Naive B cell (primary cell): ENCODE results near the gene TMEM86A. TPM values are rescaled to one million over a fixed set of nuclear protein-coding genes. Genes with fewer than 3 reads are reported as not detected.
"Not testable (repeated sequence)": the region's sequence is repeated elsewhere in the genome, so short reads cannot be mapped to it uniquely, and the experiment has no call there.

Experiments
- ATAC-seq, 2 donors: fragments of 150-1000 bp; cut with Tn5 transposase; 2 replicates each; pipeline ENCODE4 v1.10.0; 2021; ENCODE audit warnings: low read depth in 2 of 2, mild to moderate bottlenecking in 2 of 2, moderate library complexity in 2 of 2
- DNase-seq: peaks from one replicate; pipeline ENCODE4 v3.0.0; 2022
- H3K27ac Mint-ChIP-seq, 6 donors: one replicate each; pipeline ENCODE4 v1.8.0; 2020 to 2022; ENCODE audit warnings: mild to moderate bottlenecking in 6 of 6, mixed read lengths in 6 of 6, moderate library complexity in 5 of 6, inconsistent platforms in 2 of 6
- H3K27me3 Mint-ChIP-seq, 3 donors: one replicate each; pipeline ENCODE4 v1.8.0; 2021 to 2022; ENCODE audit warnings: mixed read lengths in 3 of 3, mild to moderate bottlenecking in 1 of 3
- H3K36me3 Mint-ChIP-seq, 2 donors: one replicate each; pipeline ENCODE4 v1.8.0; 2020 to 2022; ENCODE audit warnings: mixed read lengths in 2 of 2, inconsistent platforms in 1 of 2, mild to moderate bottlenecking in 1 of 2
- H3K4me1 Mint-ChIP-seq, 3 donors: one replicate each; pipeline ENCODE4 v1.8.0; 2020 to 2022; ENCODE audit warnings: mixed read lengths in 3 of 3, inconsistent platforms in 1 of 3, mild to moderate bottlenecking in 1 of 3, moderate library complexity in 1 of 3
- H3K4me3 Mint-ChIP-seq, 8 donors: one replicate each; pipeline ENCODE4 v1.8.0; 2020 to 2022; ENCODE audit warnings: mild to moderate bottlenecking in 8 of 8, mixed read lengths in 8 of 8, moderate library complexity in 8 of 8, inconsistent platforms in 2 of 8
- H3K9me3 Mint-ChIP-seq, 7 donors: one replicate each; pipeline ENCODE4 v1.8.0; 2020 to 2022; ENCODE audit warnings: mixed read lengths in 7 of 7, mild to moderate bottlenecking in 5 of 7, inconsistent platforms in 2 of 7, moderate library complexity in 1 of 7
- polyA plus RNA-seq, 6 donors: library from polyadenylated mRNA; unstranded; fragments of 300-500 nt; fragmentation: Illumina TruSeq; gene quantifications; one replicate each; pipeline ENCODE4 v1.2.3, GENCODE V29; 2021; ENCODE audit warnings: low read depth in 6 of 6

The TMEM86A gene, protein sequence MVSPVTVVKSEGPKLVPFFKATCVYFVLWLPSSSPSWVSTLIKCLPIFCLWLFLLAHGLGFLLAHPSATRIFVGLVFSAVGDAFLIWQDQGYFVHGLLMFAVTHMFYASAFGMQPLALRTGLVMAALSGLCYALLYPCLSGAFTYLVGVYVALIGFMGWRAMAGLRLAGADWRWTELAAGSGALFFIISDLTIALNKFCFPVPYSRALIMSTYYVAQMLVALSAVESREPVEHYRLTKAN
- polyA plus RNA-seq: 1 to 10 TPM in 1 of 6 donors, under 1 TPM in 4, not detected in 1; 0.45 to 1.1 (median 0.81) TPM

DNA sequence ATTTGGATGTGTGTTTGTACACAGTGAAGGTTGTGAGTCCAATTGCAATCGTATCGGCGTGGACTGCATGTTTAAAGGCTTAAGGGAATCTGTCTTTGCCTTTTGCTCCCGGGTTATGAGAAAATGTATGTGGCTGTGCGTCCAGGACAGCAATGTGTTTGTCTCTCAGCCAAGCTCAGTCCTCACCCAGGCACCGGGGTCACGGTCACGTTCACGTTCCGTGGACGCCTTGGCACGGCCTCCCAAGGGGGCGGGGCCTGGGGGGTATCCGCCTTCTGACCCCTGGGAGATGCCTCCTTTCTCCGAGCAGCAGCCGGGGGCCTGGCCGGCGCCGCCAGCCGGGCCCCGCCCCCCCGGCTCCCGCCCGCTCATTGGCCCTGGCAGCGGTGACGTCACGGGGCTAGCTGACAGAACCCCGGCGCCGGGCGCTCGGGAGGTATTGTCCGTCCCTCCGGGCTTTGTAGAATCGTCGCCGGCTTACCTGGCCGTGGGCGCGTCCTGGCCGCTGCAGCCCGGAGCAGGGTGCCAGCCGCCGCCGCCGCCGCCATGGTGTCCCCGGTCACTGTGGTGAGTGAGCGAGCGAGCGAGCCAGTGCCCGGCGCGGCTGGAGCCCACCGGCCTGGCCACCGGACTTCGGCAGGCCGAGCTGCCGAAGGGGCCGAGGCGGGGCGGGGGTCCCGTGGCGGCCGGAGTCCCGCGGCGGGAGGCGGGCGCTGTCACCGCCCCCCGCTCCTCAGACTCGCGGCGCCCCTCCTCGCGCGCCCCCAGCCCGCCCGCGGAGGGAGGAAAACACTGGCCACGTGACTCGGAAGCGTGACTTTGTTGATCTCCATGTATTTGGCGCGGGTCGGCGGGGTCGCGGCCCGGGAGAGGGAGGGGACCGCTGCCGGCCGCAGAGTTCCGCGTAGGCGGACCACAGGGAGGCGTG is at the start of gene TMEM86A:
Gene TMEM86A, plus strand, starts transcription at position 439 of the 928 bp plus-strand sequence. Its CDS starts 108 bp downstream, at position 547.
- peaks cover 17 to 20% (median 19%) of the 10 kb centered on the region in 3 donors for H3K4me1 Mint-ChIP-seq
- ATAC-seq: peak; percentile 92 to 93
- peak within 1 kb of the TSS in 4 of 6 donors; percentile 32 to 80 (median 67) for H3K27ac Mint-ChIP-seq
- H3K9me3 Mint-ChIP-seq: no peaks in the 10 kb centered on the region
- H3K36me3 Mint-ChIP-seq: peaks cover 4% of the 10 kb centered on the region in 2 donors
- peaks cover 2 to 30% (median 4%) of the 10 kb centered on the region in 3 donors for H3K27me3 Mint-ChIP-seq
- H3K4me3 Mint-ChIP-seq: peak within 1 kb of the TSS; percentile 76 to 91 (median 85)
- peak; percentile 82 for DNase-seq

DNA sequence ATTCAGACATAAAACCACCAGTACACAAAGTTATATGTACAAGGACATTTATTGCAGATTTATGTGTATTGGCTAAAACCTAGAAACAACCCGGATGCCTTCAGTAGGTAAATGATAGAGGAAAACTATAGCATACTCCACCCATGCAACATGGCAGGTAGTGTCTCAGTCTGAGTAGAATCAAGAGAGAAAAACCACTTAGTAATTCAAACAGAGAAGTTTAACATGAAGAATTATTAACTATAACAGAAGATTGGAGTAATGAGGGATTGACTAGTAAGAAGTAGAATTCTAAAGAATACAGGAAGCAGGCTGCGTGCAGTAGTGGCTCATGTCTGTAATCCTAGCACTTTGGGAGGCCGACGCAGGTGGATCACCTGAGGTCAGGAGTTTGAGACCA is 48.2 kb upstream of the TMEM86A start:
- Mint-ChIP-seq H3K4me1 (peaks cover 0 to 4% (median 4%) of the 10 kb centered on the region in 3 donors), H3K27ac (no peak overlapping the region)

DNA sequence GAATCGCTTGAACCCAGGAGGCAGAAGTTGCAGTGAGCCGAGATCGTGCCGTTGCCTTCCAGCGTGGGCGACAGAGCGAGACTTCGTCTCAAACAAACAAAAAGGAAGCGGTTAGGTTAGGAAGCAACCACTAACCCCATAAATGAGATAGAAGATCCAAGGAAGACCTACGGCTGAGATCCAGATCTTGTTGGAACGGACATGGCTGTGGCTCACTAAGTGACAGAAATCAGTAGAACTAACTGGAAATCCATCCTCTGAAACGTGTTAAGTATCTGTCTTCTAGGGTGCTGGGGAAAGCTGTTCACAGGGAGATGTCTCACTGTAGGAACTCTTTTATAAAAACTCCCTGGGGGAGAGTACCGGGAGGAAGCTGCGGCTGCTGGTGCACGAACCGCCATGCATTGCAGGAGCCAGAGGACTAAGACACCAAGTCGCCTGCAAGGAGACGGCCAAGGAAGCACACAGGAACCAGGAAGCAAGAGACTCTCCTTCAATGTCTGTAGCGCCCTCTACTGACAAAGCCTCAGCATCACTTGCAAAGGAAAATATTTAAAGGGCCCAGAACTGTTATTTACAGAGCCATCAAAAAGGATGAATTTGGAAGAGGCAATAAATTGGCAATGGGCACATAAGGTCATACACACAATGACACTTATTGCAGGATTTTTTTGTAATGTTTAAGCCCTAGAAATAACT is 47.6 kb upstream of the TMEM86A start:
- no peak for DNase-seq
- Mint-ChIP-seq H3K9me3 (peaks cover 0 to 3% (median 0%) of the 10 kb centered on the region in 7 donors), H3K36me3 (no peaks in the 10 kb centered on the region), H3K27me3 (no peaks in the 10 kb centered on the region), H3K27ac (peak overlapping the region in 1 of 6 donors; percentile 32), H3K4me3 (no peak overlapping the region), H3K4me1 (peaks cover 0 to 4% (median 4%) of the 10 kb centered on the region in 3 donors)
- ATAC-seq: no peak

More for the DNA sequence above, 48.2 kb upstream of the TMEM86A start:
- no peaks in the 10 kb centered on the region for H3K36me3 Mint-ChIP-seq
- peaks cover 0 to 3% (median 0%) of the 10 kb centered on the region in 7 donors for H3K9me3 Mint-ChIP-seq
- no peak overlapping the region for H3K4me3 Mint-ChIP-seq
- no peak for DNase-seq
- no peaks in the 10 kb centered on the region for H3K27me3 Mint-ChIP-seq
- no peak for ATAC-seq

DNA sequence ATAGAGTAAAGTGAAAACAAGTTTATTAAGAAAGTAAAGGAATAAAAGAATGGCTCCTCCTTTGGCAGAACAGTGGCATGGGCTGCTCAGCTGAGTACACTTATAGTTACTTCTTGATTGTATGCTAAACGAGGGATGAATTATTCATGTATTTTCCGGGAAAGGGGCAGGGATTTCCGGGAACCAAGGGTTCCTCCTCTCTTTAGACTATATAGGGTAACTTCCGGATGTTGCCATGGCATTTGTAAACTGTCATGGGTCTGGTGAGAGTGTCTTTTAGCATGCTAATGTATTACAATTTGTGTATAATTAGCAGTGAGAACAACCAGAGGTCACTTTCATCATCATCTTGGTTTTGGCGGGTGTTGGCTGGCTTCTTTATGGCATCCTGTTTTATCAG is 40.9 kb upstream of the TMEM86A start:
- DNase-seq (no peak), ATAC-seq (no peak)
- Mint-ChIP-seq H3K27me3 (peaks cover 19 to 33% (median 28%) of the 10 kb centered on the region in 3 donors), H3K36me3 (no peaks in the 10 kb centered on the region), H3K4me3 (peak overlapping the region in 1 of 8 donors; percentile 52), H3K9me3 (peaks cover 0 to 9% (median 2%) of the 10 kb centered on the region in 7 donors), H3K27ac (no peak overlapping the region), H3K4me1 (no peaks in the 10 kb centered on the region)

DNA sequence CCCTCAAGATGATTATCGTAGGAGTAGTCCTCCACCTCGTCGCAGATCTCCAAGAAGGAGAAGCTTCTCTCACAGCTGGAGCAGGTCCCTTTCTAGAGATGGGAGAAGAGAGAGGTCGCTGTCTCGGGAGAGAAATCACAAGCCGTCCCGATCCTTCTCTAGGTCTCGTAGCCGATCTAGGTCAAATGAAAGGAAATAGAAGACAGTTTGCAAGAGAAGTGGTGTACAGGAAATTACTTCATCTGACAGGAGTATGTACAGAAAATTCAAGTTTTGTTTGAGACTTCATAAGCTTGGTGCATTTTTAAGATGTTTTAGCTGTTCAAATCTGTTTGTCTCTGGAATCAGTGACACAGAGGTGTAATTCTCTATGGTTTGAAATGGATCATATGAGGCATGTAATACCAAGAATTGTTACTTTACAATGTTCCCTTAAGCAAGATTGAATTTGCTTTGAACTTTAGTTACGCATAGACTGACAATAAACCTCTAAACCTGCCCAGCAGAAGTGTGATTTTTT is 33.2 kb upstream of the TMEM86A start:
- DNase-seq, ATAC-seq, H3K9me3 Mint-ChIP-seq, H3K4me1 Mint-ChIP-seq, H3K27ac Mint-ChIP-seq, H3K4me3 Mint-ChIP-seq, H3K36me3 Mint-ChIP-seq: not testable (repeated sequence)
- H3K27me3 Mint-ChIP-seq: peaks cover 17 to 37% (median 27%) of the 10 kb centered on the region in 3 donors

DNA sequence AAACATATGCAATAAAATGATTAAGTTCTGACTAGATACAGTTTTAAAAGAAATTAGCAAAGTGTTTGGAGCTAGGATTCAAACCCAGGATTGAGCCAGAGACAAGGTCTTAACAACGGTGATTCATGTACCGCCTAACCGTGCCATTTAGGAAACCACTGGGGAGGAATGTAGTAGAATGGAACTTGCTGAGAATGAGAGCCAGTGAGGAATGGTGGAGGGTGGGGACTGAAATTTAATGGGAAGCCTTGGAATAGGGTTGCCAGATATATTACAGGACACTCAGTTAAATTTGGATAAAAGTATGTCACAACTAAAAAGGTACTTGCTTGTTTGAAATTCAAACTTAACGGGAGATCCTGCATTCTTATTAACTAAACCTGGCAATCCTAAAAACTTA is 30.4 kb upstream of the TMEM86A start:
- no peak overlapping the region for H3K27ac Mint-ChIP-seq
- H3K36me3 Mint-ChIP-seq: no peaks in the 10 kb centered on the region
- peaks cover 11 to 27% (median 18%) of the 10 kb centered on the region in 3 donors for H3K27me3 Mint-ChIP-seq
- no peaks in the 10 kb centered on the region for H3K9me3 Mint-ChIP-seq
- no peak overlapping the region for H3K4me3 Mint-ChIP-seq
- no peak for DNase-seq
- ATAC-seq: no peak
- H3K4me1 Mint-ChIP-seq: peaks cover 0 to 17% (median 5%) of the 10 kb centered on the region in 3 donors

DNA sequence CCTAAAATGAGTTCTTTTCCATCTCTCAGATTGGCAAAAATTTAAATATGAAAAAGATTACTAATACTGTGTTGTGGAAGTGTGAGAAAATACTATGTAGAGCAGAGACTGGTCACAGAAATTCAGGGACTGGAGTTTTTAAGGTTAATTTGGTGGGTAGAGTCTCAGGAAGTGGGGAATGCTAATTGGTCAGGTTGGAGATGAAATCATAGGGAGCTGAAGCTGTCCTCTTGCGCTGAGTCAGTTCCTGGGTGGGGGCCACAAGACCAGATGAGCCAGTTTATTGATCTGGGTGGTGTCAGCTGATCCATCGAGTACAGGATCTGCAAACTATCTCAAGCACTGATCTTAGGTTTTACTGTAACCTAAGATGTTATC is 29.4 kb upstream of the TMEM86A start:
- peaks cover 8 to 27% (median 18%) of the 10 kb centered on the region in 3 donors for H3K27me3 Mint-ChIP-seq
- H3K27ac Mint-ChIP-seq: no peak overlapping the region
- H3K4me1 Mint-ChIP-seq: peaks cover 0 to 17% (median 8%) of the 10 kb centered on the region in 3 donors
- DNase-seq (no peak), ATAC-seq (no peak)
- no peaks in the 10 kb centered on the region for H3K9me3 Mint-ChIP-seq
- no peak overlapping the region for H3K4me3 Mint-ChIP-seq
- no peaks in the 10 kb centered on the region for H3K36me3 Mint-ChIP-seq

DNA sequence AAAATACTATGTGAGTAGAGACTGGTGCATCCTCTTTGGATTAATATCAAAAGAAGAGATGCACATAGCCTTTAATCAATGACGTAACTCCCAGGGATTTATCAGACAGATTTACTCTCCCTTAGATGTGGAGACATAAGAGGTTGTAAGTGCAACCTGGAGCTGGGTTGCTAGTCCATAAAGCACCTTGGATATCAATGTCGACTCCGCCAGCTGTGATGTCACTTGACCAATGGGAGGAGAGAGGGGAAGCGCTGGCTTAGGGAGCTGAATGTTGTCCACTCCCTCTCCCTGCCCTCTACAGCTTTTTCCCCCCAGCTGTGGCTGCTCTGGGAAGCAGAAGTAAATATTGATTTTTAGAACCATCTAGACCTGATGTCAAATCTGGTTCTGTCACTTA is 28.9 kb upstream of the TMEM86A start:
- H3K4me1 Mint-ChIP-seq: peaks cover 0 to 17% (median 8%) of the 10 kb centered on the region in 3 donors
- ATAC-seq: no peak

DNA sequence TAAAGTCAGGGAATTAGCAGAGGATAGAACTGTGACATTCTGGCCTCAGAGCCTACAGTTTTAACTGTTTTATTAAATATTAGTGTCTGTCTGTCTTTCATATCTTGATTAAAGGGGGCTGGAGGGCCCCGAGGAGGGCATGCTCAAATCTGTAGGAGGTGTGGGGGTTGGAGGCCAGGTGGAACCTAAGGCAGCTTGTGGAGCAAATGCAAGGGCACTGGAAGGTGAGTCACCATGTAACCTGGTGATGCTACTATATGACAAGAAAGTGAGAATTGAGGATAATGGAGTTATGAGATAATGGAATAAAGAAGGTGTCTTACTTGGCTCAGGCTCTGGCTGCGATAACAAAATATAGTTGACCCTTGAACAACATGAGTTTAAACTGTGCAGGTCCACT is 27.3 kb upstream of the TMEM86A start:
- DNase-seq (no peak), ATAC-seq (no peak)
- H3K36me3 Mint-ChIP-seq: no peaks in the 10 kb centered on the region
- no peak overlapping the region for H3K4me3 Mint-ChIP-seq
- H3K9me3 Mint-ChIP-seq: no peaks in the 10 kb centered on the region
- peak overlapping the region in 2 of 6 donors; percentile 38 to 50 for H3K27ac Mint-ChIP-seq
- peaks cover 8 to 22% (median 18%) of the 10 kb centered on the region in 3 donors for H3K27me3 Mint-ChIP-seq
- H3K4me1 Mint-ChIP-seq: peaks cover 0 to 17% (median 8%) of the 10 kb centered on the region in 3 donors

More for the DNA sequence above, 28.9 kb upstream of the TMEM86A start:
- DNase-seq: no peak
- Mint-ChIP-seq H3K9me3 (no peaks in the 10 kb centered on the region), H3K4me3 (no peak overlapping the region), H3K27me3 (peaks cover 8 to 27% (median 18%) of the 10 kb centered on the region in 3 donors), H3K27ac (no peak overlapping the region), H3K36me3 (no peaks in the 10 kb centered on the region)

DNA sequence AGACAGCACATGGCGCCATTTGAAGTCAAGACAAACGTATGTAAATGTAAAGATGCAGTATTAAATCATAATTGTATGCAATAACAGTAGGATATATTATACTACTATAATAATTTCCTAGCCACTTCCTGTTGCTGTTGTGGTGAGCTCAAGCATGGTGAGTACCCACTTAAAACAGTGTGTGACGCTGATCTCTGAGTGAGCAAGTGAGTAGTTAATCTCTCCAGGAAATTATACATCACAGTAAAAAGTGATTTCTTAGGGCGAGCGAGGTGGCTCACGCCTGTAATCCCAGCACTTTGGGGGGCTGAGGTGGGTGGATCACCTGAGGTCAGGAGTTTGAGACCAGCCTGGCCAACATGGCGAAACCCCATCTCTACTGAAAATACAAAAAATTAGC is 26.4 kb upstream of the TMEM86A start:
- not testable (repeated sequence) for H3K36me3 Mint-ChIP-seq, H3K4me3 Mint-ChIP-seq, H3K9me3 Mint-ChIP-seq, DNase-seq
- H3K27me3 Mint-ChIP-seq: peaks cover 3 to 16% (median 14%) of the 10 kb centered on the region in 3 donors
- ATAC-seq: peak; percentile 60 to 71
- H3K27ac Mint-ChIP-seq: peak overlapping the region in 1 of 6 donors; percentile 73
- peaks cover 0 to 17% (median 8%) of the 10 kb centered on the region in 3 donors for H3K4me1 Mint-ChIP-seq

DNA sequence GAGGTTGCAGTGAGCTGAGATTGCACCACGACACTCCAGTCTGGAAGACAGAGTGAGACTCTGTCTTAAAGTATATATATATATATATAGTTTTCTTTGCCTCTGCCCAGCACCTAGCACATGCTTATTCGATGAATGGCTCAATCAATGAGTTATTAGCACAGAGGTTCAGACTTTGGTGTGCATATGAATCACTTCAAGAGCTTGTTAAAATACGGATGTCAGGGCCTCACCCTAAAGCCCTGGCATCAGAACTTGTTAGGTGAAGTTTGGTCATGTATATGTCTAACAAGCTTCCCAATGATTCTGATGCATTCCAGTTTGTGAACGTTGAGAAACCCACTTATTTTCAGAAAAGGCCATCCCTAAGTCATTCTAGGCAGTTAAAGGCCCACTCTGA is 21.8 kb upstream of the TMEM86A start:
- Mint-ChIP-seq H3K4me3 (no peak overlapping the region), H3K27me3 (peaks cover 0 to 7% (median 7%) of the 10 kb centered on the region in 3 donors), H3K4me1 (peaks cover 0 to 7% (median 5%) of the 10 kb centered on the region in 3 donors), H3K27ac (no peak overlapping the region), H3K36me3 (no peaks in the 10 kb centered on the region), H3K9me3 (no peaks in the 10 kb centered on the region)
- ATAC-seq: no peak
- DNase-seq: no peak

DNA sequence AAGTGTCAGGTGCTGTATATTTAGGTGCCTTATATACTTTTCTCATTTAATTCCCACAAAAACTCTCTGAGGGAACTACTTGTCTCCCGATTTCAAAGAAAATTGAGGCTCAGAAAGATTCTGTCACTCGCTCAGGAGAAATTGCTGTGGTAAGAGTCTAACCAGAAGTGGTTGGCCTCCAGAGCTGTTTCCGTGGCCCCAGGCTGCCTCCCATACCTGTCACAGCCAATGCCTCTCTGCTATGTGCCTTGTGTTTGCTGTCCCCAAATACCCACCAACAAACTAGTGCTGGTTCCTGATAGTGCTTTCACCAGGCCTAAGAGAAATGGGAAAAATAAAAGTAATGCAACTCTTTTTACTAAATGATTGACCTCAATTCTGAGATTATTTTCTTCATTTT is 21.0 kb upstream of the TMEM86A start:
- H3K4me3 Mint-ChIP-seq: no peak overlapping the region
- ATAC-seq (no peak), DNase-seq (no peak)
- no peaks in the 10 kb centered on the region for H3K9me3 Mint-ChIP-seq
- no peaks in the 10 kb centered on the region for H3K36me3 Mint-ChIP-seq
- no peak overlapping the region for H3K27ac Mint-ChIP-seq
- H3K4me1 Mint-ChIP-seq: peaks cover 0 to 3% (median 2%) of the 10 kb centered on the region in 3 donors
- H3K27me3 Mint-ChIP-seq: peaks cover 0 to 7% (median 7%) of the 10 kb centered on the region in 3 donors

DNA sequence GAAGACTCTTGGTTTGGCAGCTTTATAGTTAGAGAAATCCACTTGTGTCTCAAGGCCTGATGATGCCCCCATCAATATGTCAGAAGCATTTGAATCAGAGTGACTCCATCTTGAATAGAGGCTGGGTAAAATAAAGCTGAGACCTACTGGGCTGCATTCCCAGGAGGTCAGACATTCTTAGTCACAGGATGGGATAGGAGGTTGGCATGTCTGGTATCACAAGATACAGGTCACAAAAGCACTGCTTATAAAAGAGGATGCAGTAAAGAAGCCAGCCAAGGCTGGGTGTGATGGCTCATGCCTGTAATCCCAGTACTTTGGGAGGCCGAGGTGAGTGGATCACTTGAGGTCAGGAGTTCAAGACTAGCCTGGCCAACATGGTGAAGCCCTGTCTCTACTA is 16.6 kb upstream of the TMEM86A start:
- peak overlapping the region in 1 of 8 donors; percentile 22 for H3K4me3 Mint-ChIP-seq
- H3K4me1 Mint-ChIP-seq, H3K36me3 Mint-ChIP-seq, H3K9me3 Mint-ChIP-seq, ATAC-seq, H3K27ac Mint-ChIP-seq, DNase-seq: not testable (repeated sequence)
- H3K27me3 Mint-ChIP-seq: peaks cover 0 to 39% (median 7%) of the 10 kb centered on the region in 3 donors
